HG02763 (cell line): ENCODE data around the gene DPY19L3.
A peak's percentile ranks its signal among the peaks of the same experiment; 100 is the strongest.
"Not testable (repeated sequence)": the region's sequence is repeated elsewhere in the genome, so short reads cannot be mapped to it uniquely, and the experiment has no call there.

Source experiments
- ATAC-seq: cut with Tn5 transposase; IDR thresholded peaks from one replicate; pipeline ENCODE4 v1.9.1; 2021; ENCODE audit warnings: mild to moderate bottlenecking, moderate library complexity; ENCODE audit not compliant: unreplicated experiment

Gene DPY19L3

GRCh38 chr19:32405431-32406160 is at the start of gene DPY19L3:
Gene DPY19L3, plus strand, starts transcription at chr19:32405770. Its CDS starts 2,484 bp downstream, at chr19:32408254.
- ATAC-seq: peak; percentile 95

- no peak for ATAC-seq
Observed at GRCh38 chr19:32357720-32358119, 47.9 kb upstream of the DPY19L3 start.

GRCh38 chr19:32358321-32358720 is 47.2 kb upstream of the DPY19L3 start:
- ATAC-seq: no peak

GRCh38 chr19:32359581-32359980 is 46.0 kb upstream of the DPY19L3 start:
- ATAC-seq: no peak

- no peak for ATAC-seq
Observed at GRCh38 chr19:32361574-32362317, 43.8 kb upstream of the DPY19L3 start.

GRCh38 chr19:32362318-32362691 is 43.3 kb upstream of the DPY19L3 start:
- no peak for ATAC-seq

GRCh38 chr19:32363175-32363574 is 42.4 kb upstream of the DPY19L3 start:
- ATAC-seq: no peak

GRCh38 chr19:32363632-32364031 is 41.9 kb upstream of the DPY19L3 start:
- no peak for ATAC-seq

GRCh38 chr19:32364040-32364439 is 41.5 kb upstream of the DPY19L3 start:
- ATAC-seq: no peak

- no peak for ATAC-seq
Observed at GRCh38 chr19:32367063-32367462, 38.5 kb upstream of the DPY19L3 start.

GRCh38 chr19:32367948-32368536 is 37.5 kb upstream of the DPY19L3 start:
- ATAC-seq: no peak

GRCh38 chr19:32368787-32369186 is 36.8 kb upstream of the DPY19L3 start:
- no peak for ATAC-seq

- ATAC-seq: no peak
Observed at GRCh38 chr19:32372726-32373517, 32.6 kb upstream of the DPY19L3 start.

- ATAC-seq: no peak
Observed at GRCh38 chr19:32373585-32374295, 31.8 kb upstream of the DPY19L3 start.

GRCh38 chr19:32374362-32374761 is 31.2 kb upstream of the DPY19L3 start:
- ATAC-seq: not testable (repeated sequence)

- not testable (repeated sequence) for ATAC-seq
Observed at GRCh38 chr19:32377088-32377487, 28.5 kb upstream of the DPY19L3 start.

GRCh38 chr19:32380269-32380668 is 25.3 kb upstream of the DPY19L3 start:
- ATAC-seq: no peak

- no peak for ATAC-seq
Observed at GRCh38 chr19:32387701-32388392, 17.7 kb upstream of the DPY19L3 start.

GRCh38 chr19:32388393-32388855 is 17.1 kb upstream of the DPY19L3 start:
- ATAC-seq: no peak

GRCh38 chr19:32392901-32393300 is 12.7 kb upstream of the DPY19L3 start:
- ATAC-seq: no peak
